Measurements from ENCODE around the gene RASD1.

GRCh38 chr17:17448723-17449122, 47.5 kb downstream of the RASD1 start:
- TF ChIP-seq CTCF (conservative IDR thresholded peaks at IDR 0.05 in 1 of 2, IDR thresholded peaks at IDR 0.05 in 1 of 2; ENCODE audit: extremely low read depth in 1 of 2, insufficient read depth in 1 of 2, low read depth in 1 of 2, low read length in 2 of 2) = no peak
- no peak for TF ChIP-seq EZH2 (IDR thresholded peaks at IDR 0.05; ENCODE audit: borderline replicate concordance, low read length)

All from mammary epithelial cell (primary cell).